ENCODE data around the gene SMIM29.

- no peak for TF ChIP-seq CTCF (IDR thresholded peaks at IDR 0.05; ENCODE audit: insufficient read depth, low read depth, low read length)
- TF ChIP-seq EZH2 (IDR thresholded peaks at IDR 0.05; ENCODE audit: insufficient read depth, low read length) = no peak
Observed at GRCh38 chr6:34236443-34237315, 12.1 kb downstream of the SMIM29 start, which contains the start of gene HMGA1.
